ENCODE results near the gene TP53. TPM values are rescaled to one million over a fixed set of nuclear protein-coding genes. Genes with fewer than 3 reads are reported as not detected.

Gene TP53
- total and polyA plus RNA-seq, 9 of the 15 experiments (the other 6 are each of a cell fraction or from before 2014, with no cell fraction given): 2.8 to 14.0 (median 7.1) TPM

GRCh38 chr17:7685533-7686221 lies 1.6 kb downstream of the TP53 start (continued):
- TF ChIP-seq ELF1 (tag; IDR thresholded peaks at IDR 0.05): no peak
- 0 out of 2 replicates have a peak, but pooled peaks have one; percentile 34 for TF ChIP-seq RB1 (IDR thresholded peaks at IDR 0.05; ENCODE audit: low read depth)
- TF ChIP-seq CREB1 (IDR thresholded peaks at IDR 0.05): peak; percentile 49; the same call in 1 of the 2 replicates
- TF ChIP-seq CREB1 (CRISPR knock-in tag; IDR thresholded peaks at IDR 0.05): no peak; the same call in none of the 2 replicates
- peak; percentile 77 for TF ChIP-seq TAF1 (IDR thresholded peaks at IDR 0.05; ENCODE audit: control insufficient read depth, extremely low read depth, insufficient read depth, low read length, severe bottlenecking)
- TF ChIP-seq ZNF197 (CRISPR knock-in tag; IDR thresholded peaks at IDR 0.05; ENCODE audit: low read depth): no peak
- TF ChIP-seq ELK3 (CRISPR knock-in tag; IDR thresholded peaks at IDR 0.05): no peak
- no peak for TF ChIP-seq HNRNPUL1 (IDR thresholded peaks at IDR 0.05; ENCODE audit: low read length)
- TF ChIP-seq KAT2B (IDR thresholded peaks at IDR 0.05; ENCODE audit: low read depth, low read length): no peak
- peak; percentile 56; the same call in 1 of the 2 replicates for TF ChIP-seq BCOR (IDR thresholded peaks at IDR 0.05)
- no peak for TF ChIP-seq HMGXB4 (CRISPR knock-in tag; IDR thresholded peaks at IDR 0.05)
- TF ChIP-seq NFATC3 (IDR thresholded peaks at IDR 0.05): no peak
- no peak for TF ChIP-seq PURB (CRISPR knock-in tag; IDR thresholded peaks at IDR 0.05; ENCODE audit: low read depth)
- TF ChIP-seq GATAD2B (IDR thresholded peaks at IDR 0.05; ENCODE audit: borderline replicate concordance): no peak
- peak; percentile 72 for TF ChIP-seq L3MBTL2 (IDR thresholded peaks at IDR 0.05)
- TF ChIP-seq ETS2 (tag; IDR thresholded peaks at IDR 0.05; ENCODE audit: borderline replicate concordance, poor library complexity, severe bottlenecking): no peak
- TF ChIP-seq E2F5 (CRISPR knock-in tag; IDR thresholded peaks at IDR 0.05): 0 out of 2 replicates have a peak, but pooled peaks have one; percentile 74
- no peak for TF ChIP-seq ZNF740 (CRISPR knock-in tag; IDR thresholded peaks at IDR 0.05)
- TF ChIP-seq ZNF740 (tag; IDR thresholded peaks at IDR 0.05): no peak
- no peak for TF ChIP-seq FOXA1 (IDR thresholded peaks at IDR 0.05; ENCODE audit: borderline replicate concordance)
- peak; percentile 45 for TF ChIP-seq CCNT2 (IDR thresholded peaks at IDR 0.05; ENCODE audit: borderline replicate concordance, extremely low read depth, insufficient read length, low read depth, low read length)
- TF ChIP-seq SAP30 (IDR thresholded peaks at IDR 0.05; ENCODE audit: borderline replicate concordance, insufficient read depth, low read depth, low read length, poor library complexity, severe bottlenecking): peak; percentile 13
- TF ChIP-seq SMARCA4 (IDR thresholded peaks at IDR 0.05): peak; percentile 41; the same call in 1 of the 2 replicates
- no peak for TF ChIP-seq NFIX (CRISPR knock-in tag; IDR thresholded peaks at IDR 0.05; ENCODE audit: low read depth)
